NCI-H526 treated with DMSO at 0.1 percent for 48 hours (cell line): ENCODE measurements around the gene TXNRD1.
"Not testable (repeated sequence)": the region's sequence is repeated elsewhere in the genome, so short reads cannot be mapped to it uniquely, and the experiment has no call there.

ENCODE experiments used
- DNase-seq: peaks from one replicate; lab custom pipeline; 2025; lab: John Stamatoyannopoulos, UW

TXNRD1 gene

DNA sequence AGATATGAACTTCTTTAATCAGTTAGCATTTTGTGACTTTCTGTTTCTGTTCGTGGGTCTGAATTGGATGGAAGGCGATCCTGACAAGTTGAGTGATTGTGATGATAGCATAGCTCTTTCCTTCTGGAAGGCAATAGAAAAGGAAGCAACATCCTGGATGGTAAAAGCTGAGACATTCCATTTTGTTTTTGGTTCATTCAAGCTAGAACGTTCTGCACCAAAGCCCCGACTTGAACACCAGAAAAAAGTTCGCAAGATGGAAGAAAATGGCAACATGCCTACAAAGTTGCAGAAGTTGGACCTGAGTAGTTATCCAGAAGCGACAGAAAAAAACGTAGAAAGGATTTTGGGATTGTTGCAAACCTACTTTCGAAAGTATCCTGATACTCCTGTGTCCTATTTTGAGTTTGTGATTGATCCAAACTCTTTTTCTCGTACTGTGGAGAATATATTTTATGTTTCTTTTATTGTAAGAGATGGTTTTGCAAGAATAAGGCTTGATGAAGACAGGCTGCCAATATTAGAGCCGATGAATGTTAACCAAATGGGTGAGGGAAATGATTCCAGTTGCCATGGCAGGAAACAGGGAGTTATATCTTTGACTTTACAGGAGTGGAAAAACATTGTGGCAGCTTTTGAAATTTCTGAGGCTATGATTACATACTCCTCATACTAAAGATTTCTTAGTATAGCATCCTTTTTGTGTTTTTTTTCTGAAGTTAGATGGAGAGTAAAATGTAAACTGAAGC, 88.9 kb downstream of the TXNRD1 start:
- DNase-seq = no peak

DNA sequence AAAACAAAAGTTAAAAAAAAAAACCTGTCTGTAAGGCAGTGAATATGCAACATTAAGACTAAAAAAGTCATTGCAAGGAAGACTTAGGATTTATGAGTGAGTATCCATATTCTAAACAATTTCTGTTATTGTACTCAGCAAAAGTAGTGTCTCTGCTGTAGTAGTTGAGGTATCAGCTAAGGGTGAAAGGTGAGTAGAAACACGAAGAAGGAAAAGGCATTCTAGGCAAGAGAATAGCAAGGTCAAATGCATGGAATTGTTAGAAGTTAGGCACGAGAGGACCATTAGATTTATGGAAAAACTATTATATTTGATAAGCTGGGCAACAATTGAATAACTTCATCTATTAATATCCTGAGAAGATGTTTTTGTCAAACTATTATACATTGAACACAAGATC, 89.8 kb downstream of the TXNRD1 start:
- no peak for DNase-seq

DNA sequence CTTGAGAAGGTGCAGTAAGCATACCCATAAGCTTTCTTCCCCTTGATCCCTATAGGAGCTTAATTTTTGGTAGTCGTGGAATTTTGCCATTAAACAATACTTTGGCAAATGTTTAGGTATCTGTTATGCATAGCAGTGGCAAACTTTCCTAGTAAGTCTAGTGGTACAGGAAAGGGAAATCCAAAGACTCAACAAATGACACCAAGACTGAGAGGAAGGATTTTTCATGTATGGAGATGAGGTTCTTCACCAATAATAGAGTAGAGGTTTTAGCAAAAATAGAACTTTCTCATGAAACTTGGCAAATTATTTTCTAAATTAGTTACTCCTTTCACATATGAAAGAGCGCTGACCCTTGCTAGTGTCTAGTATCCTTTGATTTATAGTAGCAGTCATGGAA, 90.8 kb downstream of the TXNRD1 start:
- DNase-seq = no peak

DNA sequence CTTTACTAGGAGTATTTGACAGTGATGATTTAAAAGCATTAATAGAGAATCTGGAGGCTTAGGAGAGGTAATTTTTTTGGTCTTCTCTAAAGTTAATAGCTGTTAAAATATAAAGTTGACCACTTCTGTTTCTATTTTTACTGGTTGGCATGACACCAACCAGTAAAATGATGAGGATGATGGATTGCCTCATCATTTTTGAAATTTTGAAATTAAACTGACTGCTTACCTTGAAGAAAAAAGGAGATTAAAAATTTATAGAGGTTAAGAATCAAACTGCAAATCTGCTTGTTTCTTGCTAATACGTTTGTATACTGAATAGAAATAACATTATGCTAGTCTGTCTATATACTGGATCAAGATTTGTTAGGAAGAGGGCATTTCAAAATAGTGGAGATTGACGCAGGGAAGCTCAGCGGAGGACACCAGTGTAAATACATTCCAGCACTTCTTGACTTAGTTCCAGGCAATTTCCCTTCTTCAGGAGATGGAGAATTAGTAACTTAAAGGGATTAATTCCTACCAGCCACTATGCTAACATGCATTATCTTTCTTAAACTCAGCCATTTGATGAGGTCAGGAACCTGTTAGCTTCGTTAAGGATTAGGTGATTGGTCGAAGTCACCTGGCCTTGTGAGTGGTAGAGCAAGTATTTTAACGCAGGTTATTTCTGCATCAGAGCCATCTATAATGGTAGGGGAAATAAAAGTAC, 91.5 kb downstream of the TXNRD1 start:
- DNase-seq = no peak

DNA sequence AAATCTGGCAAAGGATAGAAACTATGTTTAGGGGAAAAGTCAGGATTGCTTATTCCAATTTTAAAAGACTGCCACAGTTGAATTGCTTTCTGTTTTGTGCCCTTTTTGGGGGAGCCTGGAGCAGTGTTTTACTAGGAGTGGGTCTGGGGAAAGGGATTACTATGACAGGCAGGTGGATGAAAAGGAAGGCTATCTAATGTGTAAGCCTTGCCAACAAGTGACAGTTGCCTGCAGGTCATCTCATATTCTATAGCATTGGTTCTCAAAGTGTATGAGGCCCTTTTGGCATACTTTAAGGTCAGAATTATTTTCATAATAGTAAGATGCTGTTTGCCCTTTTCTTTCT, 92.0 kb downstream of the TXNRD1 start:
- DNase-seq = no peak

DNA sequence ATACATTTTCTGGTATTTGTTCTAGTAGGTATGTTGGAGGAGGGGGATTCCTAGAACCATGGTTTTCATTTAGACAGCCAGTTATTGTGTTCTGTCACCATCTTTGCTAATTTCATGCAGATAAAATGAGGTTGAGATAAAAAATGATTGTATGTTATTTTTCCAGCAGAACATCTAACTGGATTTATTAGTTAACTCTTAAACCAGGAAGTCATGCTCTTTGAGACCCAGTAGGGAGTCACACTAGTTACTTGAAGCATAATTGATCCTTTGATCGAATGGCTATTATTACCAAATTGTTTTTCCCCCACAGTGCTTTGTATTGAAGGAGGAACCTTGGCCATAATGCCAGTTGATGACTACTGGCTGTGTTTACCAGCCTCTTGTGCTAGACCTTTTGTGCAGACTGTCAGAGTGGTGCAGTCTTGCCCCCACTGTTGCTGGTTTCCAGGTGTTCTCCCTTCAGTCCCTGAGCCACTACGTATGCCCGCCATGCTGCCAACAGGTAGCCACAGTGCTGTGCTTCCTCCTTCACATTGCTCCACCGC, 93.9 kb downstream of the TXNRD1 start:
- DNase-seq = no peak

DNA sequence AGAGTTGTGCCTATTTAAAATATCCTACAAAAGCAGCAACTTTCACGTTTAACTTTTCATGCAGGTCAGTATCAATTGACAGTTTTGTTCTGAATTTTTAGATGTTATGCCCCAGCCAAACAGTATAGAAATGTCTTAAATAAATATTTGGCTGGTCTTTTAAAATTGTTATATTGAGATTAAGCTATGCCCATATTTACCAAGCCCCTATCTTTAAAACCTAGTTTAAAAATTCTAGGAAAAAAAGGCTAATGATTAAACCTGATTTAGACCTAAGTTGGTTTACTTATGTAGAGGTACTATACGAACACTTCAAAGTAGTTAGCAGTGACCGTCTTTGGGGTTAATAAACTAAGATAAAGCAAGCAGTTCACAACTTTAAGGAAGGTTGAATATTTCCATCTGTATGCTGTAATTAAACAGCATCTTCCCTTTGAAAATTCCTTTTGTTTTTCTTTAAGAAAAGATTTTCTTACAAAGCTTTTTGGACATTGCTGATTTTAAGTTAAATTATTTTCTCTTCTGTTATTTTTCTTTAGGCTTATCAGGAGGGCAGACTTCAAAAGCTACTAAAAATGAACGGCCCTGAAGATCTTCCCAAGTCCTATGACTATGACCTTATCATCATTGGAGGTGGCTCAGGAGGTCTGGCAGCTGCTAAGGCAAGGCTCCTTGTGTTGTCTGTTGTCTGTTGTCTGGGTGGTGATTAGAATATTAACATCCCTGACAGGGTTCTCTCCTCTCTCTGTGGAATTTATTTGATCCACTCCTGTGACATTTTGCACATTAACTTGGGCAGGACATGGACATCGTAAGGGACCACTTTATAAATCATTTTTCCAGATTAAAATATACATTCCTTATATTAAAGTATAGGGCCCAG, 95.4 kb downstream of the TXNRD1 start:
- no peak for DNase-seq

DNA sequence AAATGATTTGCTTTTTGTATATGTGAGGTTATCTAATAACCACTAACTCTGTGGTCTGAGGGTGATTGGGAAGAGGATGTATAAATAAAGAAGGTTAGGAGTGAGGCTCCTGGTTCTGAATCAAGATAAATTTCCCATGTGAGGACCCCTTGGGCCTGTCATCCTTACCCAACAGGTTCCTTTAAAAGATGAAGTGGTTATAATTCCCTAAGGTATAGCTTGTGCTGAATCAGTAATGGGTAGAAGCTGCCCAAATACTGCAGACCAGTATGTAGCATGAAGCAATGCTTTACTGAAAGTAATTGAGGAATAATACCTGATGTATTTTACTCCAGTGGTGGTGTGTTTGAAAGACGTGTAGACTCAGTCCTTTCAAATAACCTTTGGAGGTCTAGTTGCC, 96.6 kb downstream of the TXNRD1 start:
- no peak for DNase-seq

DNA sequence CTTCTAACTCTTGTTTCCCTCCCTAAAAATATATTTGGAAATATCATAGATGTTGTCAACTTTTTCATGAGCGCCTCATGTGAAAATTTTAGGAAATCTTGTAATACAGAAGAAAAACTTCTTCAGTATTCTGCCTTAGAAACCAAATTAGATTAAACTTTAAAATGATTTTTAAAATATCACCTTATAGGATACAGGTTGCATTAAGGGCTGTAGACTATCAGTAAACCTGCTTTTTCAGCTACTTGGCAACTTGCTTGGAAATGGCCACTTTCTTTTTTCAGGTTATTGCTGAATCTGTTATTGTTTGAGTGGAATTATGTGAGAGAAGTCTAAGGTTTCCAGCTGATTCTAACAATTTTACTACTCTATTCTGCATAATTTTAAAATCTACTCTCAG, 97.1 kb downstream of the TXNRD1 start:
- DNase-seq = no peak

DNA sequence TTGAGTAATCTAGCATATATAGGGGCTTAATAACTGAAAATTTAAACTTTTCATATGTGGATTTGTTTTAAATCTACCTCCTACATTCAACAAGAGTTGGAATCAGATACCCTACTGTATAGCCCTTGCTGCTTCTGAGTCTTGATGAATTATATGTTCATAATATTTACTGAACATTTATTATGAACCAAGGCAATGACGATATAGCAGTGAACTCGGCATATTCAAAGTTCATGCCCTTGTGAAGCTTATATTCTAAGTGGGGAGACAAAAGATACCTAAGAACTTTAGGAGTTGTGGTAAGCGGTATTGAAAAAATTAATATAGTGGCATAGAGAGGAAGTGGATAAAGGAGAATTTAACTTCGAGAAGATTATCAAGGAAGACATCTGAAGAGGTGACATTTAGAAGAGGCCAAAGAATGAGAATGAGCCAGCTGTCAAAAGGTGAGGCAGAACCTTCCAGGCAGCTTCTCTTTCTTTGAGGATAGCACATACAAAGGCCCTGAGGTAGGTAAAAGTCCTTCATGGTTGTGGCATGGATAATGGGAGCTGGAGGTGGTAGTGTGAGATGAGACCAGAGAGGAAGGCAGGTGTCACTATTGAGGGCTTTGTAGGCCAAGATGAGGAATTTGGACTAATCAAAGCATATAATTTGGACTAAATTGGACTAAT, 98.1 kb downstream of the TXNRD1 start:
- DNase-seq = no peak

DNA sequence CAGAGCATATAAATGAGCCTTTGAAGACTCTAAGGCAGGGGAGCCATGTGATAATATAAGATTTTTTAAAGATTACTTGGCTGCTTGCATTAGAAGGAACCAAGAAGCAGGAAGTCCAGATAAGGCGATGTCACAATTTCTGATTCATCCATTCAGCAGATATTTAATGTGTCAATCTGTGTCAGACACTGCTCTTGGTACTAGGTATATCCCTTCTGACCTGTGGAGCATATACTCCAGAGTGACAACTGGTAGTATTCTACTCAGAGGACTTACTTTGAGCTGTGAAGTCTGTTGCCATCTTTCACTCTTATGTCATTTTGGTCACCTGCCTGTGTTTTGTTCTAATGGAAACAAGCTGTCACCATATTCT, 98.6 kb downstream of the TXNRD1 start:
- DNase-seq = no peak

DNA sequence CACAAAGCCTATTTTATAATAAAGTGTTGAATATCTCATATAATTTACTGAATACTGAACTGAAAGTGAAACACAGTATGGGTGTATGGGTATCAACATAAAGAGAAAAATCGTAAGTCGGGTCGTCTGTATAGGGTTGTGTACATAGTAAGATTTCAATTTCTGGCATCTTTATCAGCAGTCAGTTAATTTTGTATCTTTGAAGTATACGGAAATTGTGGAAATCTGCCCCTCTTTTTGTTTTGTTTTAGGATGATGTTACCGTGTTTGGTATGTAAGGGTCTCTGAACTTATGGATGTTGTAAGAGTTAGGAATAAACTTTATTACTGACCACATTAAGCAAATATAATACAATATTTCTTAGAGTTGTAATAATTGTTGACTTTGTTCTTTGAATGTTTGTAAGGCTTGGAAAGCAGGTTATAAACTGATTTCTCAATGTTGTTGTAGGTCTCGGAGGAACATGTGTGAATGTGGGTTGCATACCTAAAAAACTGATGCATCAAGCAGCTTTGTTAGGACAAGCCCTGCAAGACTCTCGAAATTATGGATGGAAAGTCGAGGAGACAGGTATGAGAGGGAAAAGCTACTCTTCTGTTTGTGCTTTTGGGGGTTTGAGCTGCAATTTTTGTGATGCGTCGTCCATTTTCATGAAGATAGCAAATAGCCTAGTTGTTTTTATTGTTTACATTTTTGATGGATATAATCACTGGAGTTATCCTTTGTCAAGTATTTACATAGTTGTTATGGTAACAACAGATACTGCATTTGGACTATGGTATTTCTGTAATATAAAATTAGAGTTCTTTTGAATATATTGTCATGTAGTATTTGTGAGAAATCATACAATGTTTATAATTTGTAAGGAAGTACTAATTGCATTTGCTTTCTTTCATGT, 100.0 kb downstream of the TXNRD1 start:
- DNase-seq = no peak

DNA sequence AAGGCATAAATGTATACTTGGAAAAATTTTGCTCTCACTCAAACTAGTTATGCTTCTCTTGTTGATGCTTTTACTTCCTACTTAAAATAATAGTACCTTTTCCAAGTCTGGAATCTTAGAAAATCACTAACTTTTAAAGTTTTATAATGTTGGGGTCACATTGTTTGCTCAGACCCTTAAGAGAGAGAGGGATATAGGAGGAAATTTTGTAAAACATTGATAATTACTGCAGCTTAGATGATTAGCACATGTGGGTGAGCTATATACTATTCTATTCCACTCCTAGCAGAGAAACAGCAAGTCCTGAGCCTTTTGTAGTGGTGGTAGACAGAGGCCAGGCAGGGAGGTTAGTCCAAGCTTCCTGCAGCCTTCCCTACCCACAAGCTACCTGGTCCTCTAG, 101.4 kb downstream of the TXNRD1 start:
- no peak for DNase-seq

DNA sequence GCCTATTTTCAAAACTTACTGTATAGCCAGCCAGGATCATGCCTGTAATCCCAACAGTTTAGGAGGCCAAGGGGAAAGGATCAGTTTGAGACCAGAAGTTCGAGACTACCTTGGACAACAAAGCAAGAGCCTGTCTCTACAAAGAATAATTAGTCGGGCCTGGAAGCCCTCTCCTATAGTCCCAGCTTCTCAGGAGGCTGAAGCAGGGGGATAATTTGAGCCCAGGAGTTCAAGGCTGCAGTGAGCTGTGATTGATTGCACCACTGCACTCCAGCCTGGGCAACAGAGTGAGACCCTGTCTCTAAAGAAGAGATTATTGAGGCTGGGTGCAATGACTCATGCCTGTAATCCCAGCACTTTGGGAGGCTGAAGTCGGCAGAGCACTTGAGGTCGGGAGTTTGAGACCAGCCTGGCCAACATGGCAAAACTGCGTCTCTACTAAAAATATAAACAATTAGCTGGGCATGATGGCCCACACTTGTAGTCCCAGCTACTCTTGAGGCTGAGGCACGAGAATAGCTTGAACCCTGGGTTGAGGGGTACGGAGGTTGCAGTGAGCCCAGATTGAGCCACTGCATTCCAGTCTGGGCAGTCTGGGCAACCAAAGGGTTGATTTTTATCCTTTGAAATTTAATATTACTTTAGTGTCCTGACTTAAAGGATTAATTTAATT, 102.1 kb downstream of the TXNRD1 start:
- DNase-seq = no peak

DNA sequence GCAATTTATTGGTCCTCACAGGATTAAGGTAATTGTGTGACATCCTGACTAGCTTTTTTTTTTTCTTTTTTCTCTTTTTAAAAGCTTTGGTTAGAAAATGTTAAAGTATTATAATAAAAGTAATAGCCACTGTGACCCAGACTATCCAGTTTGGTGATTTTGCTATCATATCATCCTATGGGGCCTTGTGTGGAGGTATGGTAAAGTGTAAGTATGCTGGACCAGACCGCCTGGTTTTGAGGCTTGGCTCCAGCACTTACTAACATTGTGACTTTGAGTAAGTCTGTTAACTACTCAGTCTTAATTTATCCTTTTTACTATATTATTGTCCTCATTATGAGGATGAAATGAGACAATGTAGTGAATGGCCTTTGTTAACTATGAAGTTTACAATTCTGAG, 103.4 kb downstream of the TXNRD1 start:
- DNase-seq = no peak

DNA sequence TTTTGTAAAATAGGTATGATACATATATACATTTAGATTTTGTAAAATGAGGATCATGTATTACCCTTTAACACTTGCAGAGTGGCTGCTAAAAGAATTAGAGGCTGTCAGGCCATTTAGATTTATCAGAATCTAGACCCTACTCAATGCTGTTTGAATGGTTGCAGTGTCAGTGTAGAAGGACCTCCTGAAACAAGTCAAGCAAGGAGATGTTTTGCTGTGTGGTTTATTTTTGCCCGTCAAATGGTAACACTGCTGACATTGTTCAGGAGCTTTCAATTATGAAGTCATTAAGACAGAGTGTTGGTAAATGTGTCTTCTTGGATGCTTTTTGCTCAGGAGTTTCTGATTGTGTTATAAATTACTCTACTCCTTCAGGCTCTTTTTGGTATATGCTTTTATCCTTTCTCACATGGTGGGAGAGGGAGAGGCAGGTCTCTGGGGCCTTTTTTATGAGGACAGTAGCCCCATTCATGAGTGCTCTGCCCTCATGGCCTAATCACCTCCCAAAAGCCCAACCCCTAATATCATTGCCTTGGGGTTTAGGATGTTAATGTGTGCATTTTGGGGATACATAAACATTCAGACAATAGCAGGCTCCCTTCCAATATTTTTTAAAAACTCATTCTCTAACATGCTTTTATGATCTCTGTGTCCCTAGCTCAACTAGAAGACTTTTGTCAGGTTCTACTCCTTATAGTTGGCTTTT, 104.5 kb downstream of the TXNRD1 start:
- DNase-seq = no peak

DNA sequence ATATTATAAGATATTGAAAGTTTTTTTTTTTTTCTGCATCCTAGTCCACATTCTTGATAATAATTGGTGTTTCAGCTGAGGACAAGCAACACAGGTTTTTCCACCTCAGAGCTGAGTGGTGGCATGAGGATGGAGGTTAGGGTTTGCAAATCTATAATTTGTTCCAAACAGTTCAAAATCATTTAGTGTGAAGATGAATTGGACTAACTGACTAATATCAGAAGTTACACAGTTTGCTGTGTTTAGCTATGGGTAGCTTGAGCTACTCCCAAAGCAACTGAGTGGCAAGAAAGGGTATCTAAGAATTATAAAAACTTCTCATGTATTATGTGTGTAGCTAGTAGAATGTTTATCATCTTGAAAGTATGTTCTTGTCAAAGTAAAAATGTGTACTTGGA, 105.0 kb downstream of the TXNRD1 start:
- DNase-seq = no peak

DNA sequence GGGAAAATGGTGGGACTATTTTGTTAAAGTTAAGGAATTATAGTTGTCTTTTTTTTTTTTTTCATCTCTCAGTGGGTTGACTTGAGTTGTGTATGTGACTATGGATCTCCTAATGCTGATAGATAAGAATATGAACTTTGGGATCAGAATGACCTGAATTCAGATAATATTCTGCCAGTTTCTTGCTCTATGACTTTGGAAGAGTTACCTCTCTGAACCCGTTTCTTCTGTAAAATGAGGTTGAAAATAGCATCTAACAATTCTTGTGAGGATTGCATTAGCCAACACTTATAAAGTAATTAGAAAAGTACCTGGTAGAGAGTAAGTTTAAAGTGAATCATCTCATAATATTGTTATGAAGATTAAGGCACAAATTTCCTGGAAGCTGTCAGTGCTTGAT, 106.4 kb downstream of the TXNRD1 start:
- DNase-seq = no peak

DNA sequence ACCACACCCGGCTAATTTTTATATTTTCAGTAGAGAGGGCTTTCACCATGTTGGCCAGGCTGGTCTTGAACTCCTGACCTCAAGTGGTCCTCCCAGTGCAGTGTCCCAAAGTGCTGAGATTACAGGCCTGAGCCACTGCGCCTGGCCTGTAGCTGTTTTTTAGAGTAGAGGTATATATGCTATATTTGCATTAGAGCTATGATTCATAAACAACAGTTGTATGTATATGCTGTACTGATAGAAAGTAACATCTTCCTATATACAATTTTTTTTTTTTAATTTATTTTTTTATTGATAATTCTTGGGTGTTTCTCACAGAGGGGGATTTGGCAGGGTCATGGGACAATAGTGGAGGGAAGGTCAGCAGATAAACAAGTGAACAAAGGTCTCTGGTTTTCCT, 107.0 kb downstream of the TXNRD1 start:
- DNase-seq = not testable (repeated sequence)

DNA sequence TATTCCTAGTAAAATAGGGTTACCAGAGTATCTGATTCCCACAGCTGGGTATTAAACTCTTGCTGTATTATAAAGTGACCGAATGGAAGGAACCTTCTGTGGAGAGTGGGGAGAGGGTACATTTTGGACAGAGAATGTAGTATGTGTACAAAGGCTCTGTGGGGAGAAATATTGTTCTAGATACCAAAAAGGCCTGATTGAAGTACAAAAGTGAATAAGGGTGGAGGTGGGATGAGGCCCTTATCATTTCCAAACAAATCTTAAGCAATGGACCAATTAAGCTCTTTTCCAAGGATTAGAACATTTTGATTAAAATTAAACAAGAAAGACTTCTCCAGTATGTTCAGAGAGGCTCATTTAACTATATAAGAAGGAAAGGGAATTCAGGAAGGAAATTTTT, 108.3 kb downstream of the TXNRD1 start:
- no peak for DNase-seq
